Measurements from ENCODE around the gene JARID2. TPM values are rescaled to one million over a fixed set of nuclear protein-coding genes. Genes with fewer than 3 reads are reported as not detected.
A peak's percentile ranks its signal among the peaks of the same experiment; 100 is the strongest.

JARID2 gene
- total RNA-seq, 1 donor from 2014 or later = 12.5 TPM

- no peaks in the 10 kb centered on the region for H3K27me3 Mint-ChIP-seq (ENCODE audit: unreplicated experiment)
- peak overlapping the region; percentile 25 for H3K27ac Mint-ChIP-seq (ENCODE audit: unreplicated experiment)
- H3K4me3 Mint-ChIP-seq (ENCODE audit: unreplicated experiment) = no peak overlapping the region
- no peaks in the 10 kb centered on the region for H3K9me3 Mint-ChIP-seq (ENCODE audit: unreplicated experiment)
- TF ChIP-seq CTCF (IDR thresholded peaks at IDR 0.05) = no peak
- DNase-seq (ENCODE audit: extremely low spot score, unreplicated experiment) = no peak
- H3K4me1 Mint-ChIP-seq (ENCODE audit: unreplicated experiment) = peaks cover 84% of the 10 kb centered on the region
- no peaks in the 10 kb centered on the region for H3K36me3 Mint-ChIP-seq (ENCODE audit: unreplicated experiment)
Measured at GRCh38 chr6:15266423-15266996, 20.6 kb downstream of the JARID2 start.

GRCh38 chr6:15267221-15267620 lies 21.4 kb downstream of the JARID2 start:
- Mint-ChIP-seq H3K27me3 (ENCODE audit: unreplicated experiment) (no peaks in the 10 kb centered on the region), H3K36me3 (ENCODE audit: unreplicated experiment) (no peaks in the 10 kb centered on the region), H3K4me3 (ENCODE audit: unreplicated experiment) (no peak overlapping the region), H3K4me1 (ENCODE audit: unreplicated experiment) (peaks cover 81% of the 10 kb centered on the region), H3K27ac (ENCODE audit: unreplicated experiment) (no peak overlapping the region), H3K9me3 (ENCODE audit: unreplicated experiment) (no peaks in the 10 kb centered on the region)
- DNase-seq (ENCODE audit: extremely low spot score, unreplicated experiment) = no peak
- TF ChIP-seq CTCF (IDR thresholded peaks at IDR 0.05) = no peak

GRCh38 chr6:15268137-15268908 lies 22.5 kb downstream of the JARID2 start:
- no peak for TF ChIP-seq CTCF (IDR thresholded peaks at IDR 0.05)
- Mint-ChIP-seq H3K4me3 (ENCODE audit: unreplicated experiment) (peak overlapping the region; percentile 50), H3K4me1 (ENCODE audit: unreplicated experiment) (peaks cover 71% of the 10 kb centered on the region), H3K9me3 (ENCODE audit: unreplicated experiment) (no peaks in the 10 kb centered on the region), H3K36me3 (ENCODE audit: unreplicated experiment) (no peaks in the 10 kb centered on the region), H3K27me3 (ENCODE audit: unreplicated experiment) (no peaks in the 10 kb centered on the region), H3K27ac (ENCODE audit: unreplicated experiment) (peak overlapping the region; percentile 90)
- DNase-seq (ENCODE audit: extremely low spot score, unreplicated experiment) = no peak

- no peaks in the 10 kb centered on the region for H3K36me3 Mint-ChIP-seq (ENCODE audit: unreplicated experiment)
- no peak for TF ChIP-seq CTCF (IDR thresholded peaks at IDR 0.05)
- H3K27ac Mint-ChIP-seq (ENCODE audit: unreplicated experiment) = peak overlapping the region; percentile 90
- peaks cover 68% of the 10 kb centered on the region for H3K4me1 Mint-ChIP-seq (ENCODE audit: unreplicated experiment)
- H3K4me3 Mint-ChIP-seq (ENCODE audit: unreplicated experiment) = no peak overlapping the region
- H3K9me3 Mint-ChIP-seq (ENCODE audit: unreplicated experiment) = no peaks in the 10 kb centered on the region
- no peak for DNase-seq (ENCODE audit: extremely low spot score, unreplicated experiment)
- no peaks in the 10 kb centered on the region for H3K27me3 Mint-ChIP-seq (ENCODE audit: unreplicated experiment)
Measured at GRCh38 chr6:15269011-15269410, 23.1 kb downstream of the JARID2 start.

GRCh38 chr6:15269619-15270018 lies 23.8 kb downstream of the JARID2 start:
- Mint-ChIP-seq H3K4me3 (ENCODE audit: unreplicated experiment) (no peak overlapping the region), H3K9me3 (ENCODE audit: unreplicated experiment) (no peaks in the 10 kb centered on the region), H3K36me3 (ENCODE audit: unreplicated experiment) (no peaks in the 10 kb centered on the region), H3K27me3 (ENCODE audit: unreplicated experiment) (no peaks in the 10 kb centered on the region), H3K27ac (ENCODE audit: unreplicated experiment) (peak overlapping the region; percentile 90), H3K4me1 (ENCODE audit: unreplicated experiment) (peaks cover 64% of the 10 kb centered on the region)
- no peak for DNase-seq (ENCODE audit: extremely low spot score, unreplicated experiment)
- no peak for TF ChIP-seq CTCF (IDR thresholded peaks at IDR 0.05)

Data from osteocyte (in vitro differentiated cells).